ENCODE data around the gene DNTTIP2. TPM values are rescaled to one million over a fixed set of nuclear protein-coding genes. Genes with fewer than 3 reads are reported as not detected.
A peak's percentile ranks its signal among the peaks of the same experiment; 100 is the strongest.

The DNTTIP2 gene
- total and polyA plus RNA-seq, 9 of the 15 experiments (the other 6 are each of a cell fraction or from before 2014, with no cell fraction given): 50.4 to 138 (median 97.0) TPM

- TF ChIP-seq ATF3 (IDR thresholded peaks at IDR 0.05): no peak
- TF ChIP-seq ATF3 (CRISPR knock-in tag; conservative IDR thresholded peaks at IDR 0.05): no peak
- no peak for TF ChIP-seq CCAR2 (IDR thresholded peaks at IDR 0.05; ENCODE audit: low read depth, low read length)
- no peak for TF ChIP-seq ZNF518B (CRISPR knock-in tag; IDR thresholded peaks at IDR 0.05)
- no peak for TF ChIP-seq SIX5 (IDR thresholded peaks at IDR 0.05; ENCODE audit: borderline replicate concordance in 1 of 2, insufficient read depth in 1 of 2, low read depth in 1 of 2, low read length in 2 of 2)
- peak; percentile 22; the same call in 1 of the 2 replicates for TF ChIP-seq EGR1 (conservative IDR thresholded peaks at IDR 0.05)
- peak; percentile 20; the same call in 1 of the 2 replicates for TF ChIP-seq EP300 (IDR thresholded peaks at IDR 0.05; ENCODE audit: low read length)
- TF ChIP-seq HOXB6 (CRISPR knock-in tag; IDR thresholded peaks at IDR 0.05; ENCODE audit: borderline replicate concordance): no peak
- TF ChIP-seq MXD1 (CRISPR knock-in tag; IDR thresholded peaks at IDR 0.05; ENCODE audit: borderline replicate concordance, poor library complexity, severe bottlenecking): no peak
- TF ChIP-seq ZNF655 (CRISPR knock-in tag; IDR thresholded peaks at IDR 0.05): no peak
- no peak; the same call in 1 of the 2 replicates for TF ChIP-seq PML (IDR thresholded peaks at IDR 0.05; ENCODE audit: low read length)
- TF ChIP-seq CHD2 (IDR thresholded peaks at IDR 0.05; ENCODE audit: low read depth, low read length): no peak
- no peak for TF ChIP-seq ZC3H8 (IDR thresholded peaks at IDR 0.05)
- no peak for TF ChIP-seq CHCHD3 (CRISPR knock-in tag; IDR thresholded peaks at IDR 0.05)
- no peak for TF ChIP-seq ZBTB49 (CRISPR knock-in tag; IDR thresholded peaks at IDR 0.05; ENCODE audit: borderline replicate concordance)
- TF ChIP-seq MAFK (IDR thresholded peaks at IDR 0.05; ENCODE audit: low read length): no peak
- TF ChIP-seq NR2C2 (CRISPR knock-in tag; IDR thresholded peaks at IDR 0.05): no peak
- TF ChIP-seq NR2C2 (tag; IDR thresholded peaks at IDR 0.05): no peak
- TF ChIP-seq CEBPB (tag; IDR thresholded peaks at IDR 0.05): no peak
- no peak for TF ChIP-seq DMBX1 (CRISPR knock-in tag; IDR thresholded peaks at IDR 0.05; ENCODE audit: borderline replicate concordance)
These were observed 61.9 kb downstream of the DNTTIP2 start (continued) for GRCh38 chr1:93816970-93817678.

Measured in K562 (cell line).